HL-60/S4 treated with retinoic acid at 250 ng/mL for 4 days and 3 days (cell line): ENCODE data around the gene RINL.

Source experiments
- in situ Hi-C: fragments of 300-500 bp; cut with MboI; formaldehyde crosslinking; loops from 2 replicates; pipeline ENCODE4 v1.7.0; 2022; ENCODE audit warnings: low sequenced_read_pairs

RINL gene

DNA sequence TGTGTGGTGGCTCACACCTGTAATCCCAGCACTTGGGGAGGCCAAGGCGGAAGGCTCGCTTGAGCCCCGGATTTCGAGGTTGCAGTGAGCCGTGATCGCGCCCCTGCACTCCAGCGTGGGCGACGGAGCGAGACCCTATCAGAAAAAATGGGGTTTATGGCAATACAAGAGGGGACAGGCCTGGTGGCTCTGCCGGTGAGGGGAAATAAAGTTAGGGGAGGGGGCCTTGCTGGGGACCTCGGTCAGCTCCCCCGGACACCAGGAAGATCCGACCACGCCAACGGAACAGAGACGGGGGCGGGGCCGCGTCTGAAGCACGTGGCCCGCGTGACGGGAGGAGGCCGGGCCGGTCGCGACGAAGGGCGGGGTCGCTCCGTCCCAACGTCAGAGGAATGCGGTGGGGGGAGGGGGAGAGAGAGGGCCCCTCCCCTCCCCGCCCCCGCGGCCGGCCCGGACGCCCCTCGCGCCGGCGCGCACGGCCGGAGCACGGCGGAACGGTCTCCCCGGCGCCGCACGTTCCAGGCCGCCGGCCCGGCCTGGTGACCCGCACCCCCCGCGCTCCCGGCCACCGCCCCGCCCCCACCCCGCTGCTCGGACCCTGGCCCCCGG lies 26.3 kb downstream of the RINL start:
- in situ Hi-C loops: no loop called here

GRCh38 chr19:38850976-38851621 lies 27.0 kb downstream of the RINL start:
- in situ Hi-C loops: no loop called here

GRCh38 chr19:38850436-38850975 lies 27.6 kb downstream of the RINL start:
- in situ Hi-C loops: no loop called here

GRCh38 chr19:38849860-38850435 lies 28.1 kb downstream of the RINL start, which contains the start of gene HNRNPL:
Gene HNRNPL (minus strand): TSS chr19:38849986. CDS start chr19:38849966, 20 bp downstream.
- in situ Hi-C loops: no loop called here

DNA sequence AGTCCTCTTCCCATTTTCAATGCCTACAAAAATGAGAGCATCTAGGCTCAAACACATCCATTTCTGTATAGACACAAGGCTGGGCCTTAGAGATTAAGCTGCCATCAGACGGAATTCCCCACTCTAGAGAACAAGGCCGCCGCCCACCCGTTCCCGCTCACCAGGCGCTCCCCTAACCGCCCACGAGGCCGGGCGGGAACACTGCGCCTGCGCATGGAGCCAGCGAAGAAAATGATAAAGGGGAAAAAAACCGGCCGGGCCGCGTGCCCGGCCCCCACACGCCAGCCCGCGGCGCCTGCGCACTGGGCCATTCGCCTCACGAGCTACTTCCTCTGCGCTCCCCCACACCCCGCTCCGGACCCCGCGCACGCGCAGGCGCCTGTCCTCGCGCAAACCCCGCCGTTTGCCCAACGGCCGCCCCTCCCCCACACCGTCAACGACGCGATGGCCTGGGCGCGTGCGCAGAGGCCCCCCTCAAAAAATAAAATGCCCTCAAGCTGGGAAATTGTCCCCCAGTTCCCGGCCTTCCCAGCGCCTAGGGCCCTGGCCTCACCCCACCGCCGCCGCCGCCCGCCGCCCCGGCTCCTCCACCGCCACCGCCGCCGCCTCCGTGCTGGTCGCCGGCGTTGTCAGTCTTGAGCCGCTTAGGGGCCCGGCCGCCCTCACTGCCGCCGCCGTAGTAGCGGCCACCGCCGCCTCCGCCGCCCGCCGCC lies 28.8 kb downstream of the RINL start:
- in situ Hi-C loops: no loop called here

DNA sequence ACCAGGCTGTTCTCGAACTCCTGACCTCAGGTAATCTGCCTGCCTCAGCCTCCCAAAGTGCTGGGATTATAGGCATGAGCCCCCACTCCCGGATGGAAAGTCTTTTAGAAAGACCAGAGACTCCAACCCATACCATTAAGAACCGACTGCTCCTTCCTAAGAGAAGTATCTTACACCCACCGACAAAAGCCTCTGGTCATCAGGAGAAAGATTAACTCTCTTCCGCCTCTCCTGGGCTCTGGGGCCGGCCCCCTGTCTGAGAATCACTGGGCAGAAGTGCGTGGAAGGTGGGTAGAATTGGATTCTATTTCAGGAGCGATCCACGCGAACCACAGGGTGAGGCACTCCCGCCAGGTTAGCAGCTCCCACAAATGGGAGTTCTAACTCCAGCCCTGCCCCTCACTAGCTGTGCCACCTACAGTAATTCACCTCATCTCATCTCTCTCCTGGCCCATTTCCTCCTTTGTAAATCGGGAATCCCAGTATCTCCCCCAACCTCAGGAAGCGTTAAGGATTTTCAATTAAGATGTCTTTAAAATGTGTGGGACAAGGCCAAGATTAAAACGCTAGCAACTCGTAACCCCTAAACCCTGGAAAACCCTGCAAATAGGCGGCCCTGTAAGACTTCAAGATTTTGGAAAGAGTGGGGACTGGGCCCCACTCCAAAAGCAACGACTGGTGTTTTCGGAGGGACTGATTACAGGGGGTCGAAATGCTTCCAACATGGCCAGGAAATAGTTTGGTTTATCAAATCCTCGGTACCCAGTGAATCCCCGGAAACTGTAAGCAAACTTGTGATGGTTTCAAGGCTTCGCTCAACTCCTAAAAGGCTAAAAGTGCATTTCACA lies 29.6 kb downstream of the RINL start:
- in situ Hi-C loops: no loop called here

DNA sequence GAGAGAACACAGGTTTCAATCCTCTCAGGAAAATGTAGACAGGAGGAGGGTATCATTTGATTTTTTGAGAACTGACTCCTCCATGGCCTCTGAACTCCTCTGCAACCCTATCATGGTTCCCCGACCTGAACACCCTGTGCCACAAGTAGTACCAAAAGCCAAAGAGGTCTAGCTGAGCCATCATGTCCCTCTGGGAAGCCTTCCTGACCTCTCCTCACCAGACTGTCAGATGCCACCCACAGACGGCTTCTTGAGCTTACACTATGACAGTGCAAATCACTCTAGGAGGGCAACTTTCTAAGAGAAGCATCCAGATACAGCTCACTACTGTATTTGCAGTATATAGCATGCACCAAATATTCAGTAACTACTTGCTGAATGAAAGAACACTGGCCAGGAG lies 32.0 kb downstream of the RINL start:
- in situ Hi-C loops: no loop called here

DNA sequence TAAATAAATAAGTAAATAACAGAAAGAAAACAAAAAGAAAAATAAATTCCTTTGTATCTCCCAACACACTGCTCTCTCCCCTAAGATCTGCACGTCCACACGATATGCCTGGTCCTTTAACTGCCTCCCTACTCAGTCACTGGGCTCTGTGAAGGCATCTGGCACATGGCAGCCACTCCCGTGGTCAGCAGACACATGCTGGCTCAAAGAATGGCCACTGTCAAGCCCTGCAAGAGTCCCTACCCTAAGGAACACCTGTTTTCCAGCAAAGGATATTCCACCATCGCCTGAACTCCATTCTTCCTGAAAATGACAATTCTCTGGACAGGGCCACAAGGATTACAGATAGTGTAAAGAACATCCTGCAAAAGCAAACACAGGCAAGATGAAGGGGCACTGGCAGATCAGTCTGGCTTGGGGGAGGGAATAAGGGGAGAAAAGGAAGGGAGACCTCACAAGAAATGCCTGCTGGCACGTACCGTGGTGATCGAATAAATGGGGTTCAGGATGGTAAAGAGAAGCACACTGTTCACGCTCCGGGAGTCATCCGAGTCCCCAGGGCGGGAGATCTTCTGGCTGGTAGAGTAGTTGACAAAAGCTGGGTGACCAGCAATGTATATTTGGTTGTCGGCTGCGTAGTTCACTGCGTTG lies 32.6 kb downstream of the RINL start:
- in situ Hi-C loops: no loop called here

DNA sequence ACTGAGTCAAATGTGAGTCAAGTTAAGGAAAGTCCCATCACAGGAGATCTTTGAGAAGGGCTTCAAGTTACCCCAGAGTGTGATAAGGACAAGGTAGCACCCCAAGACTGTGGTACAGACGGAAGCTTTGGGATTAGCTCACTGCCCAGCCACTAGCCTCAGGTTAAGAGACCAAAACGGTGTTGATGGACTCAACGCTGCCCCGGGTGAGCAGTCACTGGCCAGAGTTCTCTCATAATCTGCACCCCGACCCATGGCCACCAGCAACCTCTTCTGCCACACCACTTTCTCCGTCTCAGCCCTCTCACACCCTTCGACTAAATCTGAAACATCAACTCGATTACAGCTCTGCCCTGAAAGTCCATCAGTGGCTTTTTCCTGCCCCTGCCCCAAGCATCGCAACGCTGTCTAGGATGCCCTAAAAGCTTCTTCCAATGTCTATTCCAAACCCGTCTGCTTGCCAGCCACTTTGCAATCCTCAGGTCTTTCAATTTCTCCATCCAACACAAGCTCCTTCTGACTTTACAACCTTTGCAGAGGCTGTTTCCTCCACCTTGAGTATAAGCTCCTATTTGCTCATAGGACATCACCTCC lies 33.9 kb downstream of the RINL start:
- in situ Hi-C loops: no loop called here

GRCh38 chr19:38843175-38843758 lies 34.8 kb downstream of the RINL start:
- in situ Hi-C loops: no loop called here

- in situ Hi-C loops: no loop called here
Measured at GRCh38 chr19:38842439-38843174, 35.5 kb downstream of the RINL start.

GRCh38 chr19:38841787-38842438 lies 36.2 kb downstream of the RINL start:
- in situ Hi-C loops: no loop called here

DNA sequence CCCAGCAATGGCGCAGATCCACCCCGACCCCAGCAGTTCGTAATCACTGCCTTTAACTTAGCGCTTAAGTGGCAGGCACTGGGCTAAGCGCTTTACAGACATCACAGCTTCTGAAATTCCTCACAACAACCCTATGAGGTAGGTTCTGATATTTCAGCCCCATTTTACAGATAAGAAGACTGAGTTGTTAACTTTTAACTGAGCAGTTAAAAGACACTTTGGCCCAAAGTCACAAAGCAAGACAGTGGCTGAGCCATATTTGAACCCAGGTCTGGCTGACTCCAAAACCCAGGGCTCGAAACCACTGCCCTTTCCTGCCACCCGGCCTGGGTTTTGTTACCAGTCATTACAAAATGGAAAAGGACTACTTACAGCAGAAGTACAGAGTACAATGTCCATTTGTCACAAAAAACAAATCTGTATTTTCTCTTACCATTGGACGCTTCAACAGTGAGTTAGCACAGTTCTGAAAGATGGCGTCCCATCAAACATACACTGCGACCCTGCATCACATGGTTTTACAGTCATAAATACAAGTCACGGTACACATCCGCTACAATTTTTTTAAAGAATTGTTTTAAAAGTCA lies 36.8 kb downstream of the RINL start:
- in situ Hi-C loops: no loop called here

- in situ Hi-C loops: no loop called here
Measured at GRCh38 chr19:38840583-38840968, 37.5 kb downstream of the RINL start.

DNA sequence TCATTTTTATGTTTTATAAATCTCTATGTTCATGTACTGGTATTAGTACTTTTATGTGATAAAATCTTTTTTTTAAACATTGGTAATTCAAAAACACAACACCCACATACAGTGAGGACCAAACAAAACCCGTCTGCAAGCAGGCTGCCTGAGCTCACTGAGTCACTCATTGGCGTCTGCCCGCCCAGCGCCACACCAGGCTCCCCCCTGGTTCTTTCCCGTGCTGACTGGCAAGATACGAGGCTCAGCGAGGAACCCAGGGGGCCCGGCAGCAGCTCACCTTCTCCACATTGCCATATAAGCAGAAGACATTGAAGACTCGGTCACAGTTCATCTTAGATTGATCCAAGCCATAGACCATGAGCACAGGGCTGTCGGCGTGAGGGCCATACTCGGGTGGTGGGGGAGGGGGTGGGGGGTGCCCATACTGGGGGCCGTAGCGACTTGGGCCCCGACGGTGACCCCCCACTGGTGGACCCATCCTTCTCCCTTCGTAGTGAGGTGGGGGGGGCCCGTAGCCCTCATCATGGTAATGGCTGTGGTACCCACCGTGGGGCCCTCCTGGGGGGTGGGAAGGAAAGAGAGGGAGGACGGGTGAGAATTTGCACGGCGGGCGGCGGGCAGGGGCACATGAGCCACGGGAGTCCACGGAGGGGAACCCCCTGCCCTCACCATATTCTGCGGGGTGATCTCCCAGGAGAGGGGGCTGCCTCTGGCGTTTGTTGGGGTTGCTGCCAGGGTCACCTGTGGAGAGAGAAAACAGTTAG lies 38.1 kb downstream of the RINL start:
- in situ Hi-C loops: no loop called here

- in situ Hi-C loops: no loop called here
Measured at GRCh38 chr19:38838986-38839761, 38.9 kb downstream of the RINL start.
